ENCODE data around the gene TP53I11.

The TP53I11 gene

DNA sequence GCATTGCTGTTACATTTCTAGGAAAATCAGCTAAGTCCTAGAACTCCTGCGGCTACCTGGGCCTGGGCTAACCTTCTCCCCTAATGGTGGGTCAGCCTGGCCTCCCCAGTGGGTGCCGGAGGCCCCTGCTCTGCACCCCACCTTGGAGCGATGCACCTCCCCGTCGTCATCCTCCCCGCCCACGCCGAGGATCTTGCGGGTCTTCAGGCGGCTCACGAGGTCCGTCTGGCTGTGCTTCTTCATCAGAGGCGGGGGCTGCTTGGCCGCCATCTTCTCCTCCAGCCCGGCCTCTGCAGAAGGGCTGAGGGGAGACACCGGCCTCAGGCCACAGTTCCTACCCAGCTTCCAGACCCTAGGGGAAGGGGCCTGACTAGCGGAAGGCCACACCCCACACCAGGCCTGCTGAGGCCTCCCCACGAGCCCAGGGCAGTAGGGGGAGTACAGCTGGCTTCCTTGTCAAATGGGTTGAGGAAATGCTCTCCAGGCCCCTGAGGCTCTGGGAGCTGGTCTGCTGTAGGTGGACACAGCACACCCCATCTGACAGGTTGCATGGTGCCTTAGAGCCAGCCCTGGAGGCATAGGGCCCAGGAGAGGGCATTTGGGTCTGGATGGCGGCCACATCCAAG lies 12.5 kb downstream of the TP53I11 start:
- TF ChIP-seq, protein P1, sequence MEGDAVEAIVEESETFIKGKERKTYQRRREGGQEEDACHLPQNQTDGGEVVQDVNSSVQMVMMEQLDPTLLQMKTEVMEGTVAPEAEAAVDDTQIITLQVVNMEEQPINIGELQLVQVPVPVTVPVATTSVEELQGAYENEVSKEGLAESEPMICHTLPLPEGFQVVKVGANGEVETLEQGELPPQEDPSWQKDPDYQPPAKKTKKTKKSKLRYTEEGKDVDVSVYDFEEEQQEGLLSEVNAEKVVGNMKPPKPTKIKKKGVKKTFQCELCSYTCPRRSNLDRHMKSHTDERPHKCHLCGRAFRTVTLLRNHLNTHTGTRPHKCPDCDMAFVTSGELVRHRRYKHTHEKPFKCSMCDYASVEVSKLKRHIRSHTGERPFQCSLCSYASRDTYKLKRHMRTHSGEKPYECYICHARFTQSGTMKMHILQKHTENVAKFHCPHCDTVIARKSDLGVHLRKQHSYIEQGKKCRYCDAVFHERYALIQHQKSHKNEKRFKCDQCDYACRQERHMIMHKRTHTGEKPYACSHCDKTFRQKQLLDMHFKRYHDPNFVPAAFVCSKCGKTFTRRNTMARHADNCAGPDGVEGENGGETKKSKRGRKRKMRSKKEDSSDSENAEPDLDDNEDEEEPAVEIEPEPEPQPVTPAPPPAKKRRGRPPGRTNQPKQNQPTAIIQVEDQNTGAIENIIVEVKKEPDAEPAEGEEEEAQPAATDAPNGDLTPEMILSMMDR (conservative IDR thresholded peaks at IDR 0.05) = no peak
- H3K27ac ChIP-seq = peak overlapping the region; percentile 21; the same call in 1 of the 2 replicates

DNA sequence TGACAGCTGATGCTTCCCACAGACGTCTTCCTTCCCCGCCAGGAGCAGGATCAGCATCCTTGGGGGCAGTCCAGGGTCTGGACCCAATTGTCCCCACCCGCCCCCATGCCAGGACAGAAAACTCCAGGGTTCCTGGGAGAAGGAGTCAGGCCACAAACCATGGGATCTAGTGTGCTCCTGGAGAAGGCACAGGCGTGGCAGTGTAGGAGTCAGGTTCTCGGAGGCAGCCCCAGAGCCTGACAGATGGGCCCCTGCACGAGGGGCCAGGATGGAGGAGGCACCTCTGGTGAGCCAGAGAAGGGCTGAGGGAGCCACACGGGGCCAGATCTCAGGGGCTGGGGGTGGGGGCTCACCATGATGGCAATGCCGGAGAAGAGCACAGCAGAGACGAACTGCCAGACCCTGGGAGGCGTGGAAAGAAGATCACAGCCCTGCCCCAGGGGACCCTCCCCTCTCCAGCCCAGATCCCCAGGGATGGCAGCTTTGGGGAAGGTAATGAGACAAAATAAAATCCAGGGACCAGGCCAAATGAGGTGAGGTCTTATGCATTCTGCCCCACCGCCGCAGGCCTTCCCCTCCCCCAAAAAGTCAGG lies 13.6 kb downstream of the TP53I11 start:
- H3K27ac ChIP-seq = no peak overlapping the region
- TF ChIP-seq, protein P1 (conservative IDR thresholded peaks at IDR 0.05) = no peak

DNA sequence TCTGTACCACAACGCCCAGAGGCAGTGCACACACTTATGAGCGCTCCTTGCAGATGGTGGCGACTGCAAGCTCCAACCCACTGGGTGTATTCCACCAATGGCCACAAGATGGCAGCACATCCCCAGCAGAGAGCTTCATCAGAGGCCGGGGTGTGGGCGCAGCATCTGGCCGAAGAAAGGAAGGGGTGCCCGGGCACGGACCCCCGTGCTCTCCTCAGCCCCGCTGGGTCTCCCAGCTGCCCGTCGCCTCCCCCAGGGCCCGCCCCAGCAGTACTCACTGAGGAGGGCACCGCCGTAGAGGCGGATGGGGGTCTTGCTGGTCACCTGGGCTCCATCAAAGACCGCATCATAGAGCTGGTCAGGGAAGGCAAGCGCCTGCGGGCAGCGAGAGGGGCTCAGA lies 14.2 kb downstream of the TP53I11 start:
- H3K27ac ChIP-seq = no peak overlapping the region
- TF ChIP-seq, protein P1 (conservative IDR thresholded peaks at IDR 0.05) = peak; percentile 92

DNA sequence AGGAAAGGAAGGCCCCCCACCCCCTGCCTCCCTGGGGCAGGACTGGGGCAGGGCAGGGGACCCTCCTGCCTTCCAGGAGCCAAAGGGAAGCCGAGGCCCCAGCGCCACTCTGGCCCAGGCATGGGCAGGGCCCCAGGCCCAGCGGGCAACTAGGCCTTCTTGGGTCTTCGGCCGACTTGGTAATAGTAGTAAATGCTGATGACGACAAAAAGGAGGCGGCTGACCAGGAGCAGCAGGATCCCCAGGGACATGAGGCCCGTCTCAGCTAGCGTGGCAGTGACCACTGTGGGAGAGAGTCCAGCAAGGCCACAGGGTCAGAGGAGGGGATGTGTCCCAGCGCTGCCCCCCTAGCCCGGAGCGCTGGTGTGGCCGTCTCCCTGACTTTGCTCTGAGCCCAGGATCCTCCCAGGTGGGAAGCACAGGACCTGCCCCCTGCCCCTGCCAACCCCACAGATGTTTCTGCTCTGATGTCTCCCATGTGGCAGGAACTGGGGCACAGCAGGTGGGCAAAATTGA lies 15.9 kb downstream of the TP53I11 start:
- no peak overlapping the region for H3K27ac ChIP-seq
- TF ChIP-seq, protein P1 (conservative IDR thresholded peaks at IDR 0.05) = no peak

DNA sequence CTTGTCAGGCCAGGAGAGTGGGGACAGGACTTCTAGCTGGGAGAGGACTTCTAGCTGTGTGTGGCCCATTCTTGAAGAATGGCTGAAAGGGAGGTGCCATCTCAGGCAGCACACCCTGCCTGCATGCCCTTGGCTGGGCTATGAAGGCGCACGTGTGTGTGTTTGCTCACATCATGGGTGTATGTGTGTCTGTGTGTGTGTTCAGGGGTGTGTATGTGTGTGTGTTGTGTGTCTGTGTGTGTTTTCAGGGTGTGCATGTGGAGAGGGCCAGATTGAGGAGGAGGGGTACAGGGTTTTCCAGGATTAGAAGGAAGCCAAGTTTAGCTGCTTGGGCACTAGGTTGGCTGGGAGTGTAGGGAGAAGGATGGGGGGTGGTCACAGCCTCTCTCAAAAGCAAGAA lies 16.6 kb downstream of the TP53I11 start:
- H3K27ac ChIP-seq = no peak overlapping the region
- TF ChIP-seq, protein P1 (conservative IDR thresholded peaks at IDR 0.05) = no peak

DNA sequence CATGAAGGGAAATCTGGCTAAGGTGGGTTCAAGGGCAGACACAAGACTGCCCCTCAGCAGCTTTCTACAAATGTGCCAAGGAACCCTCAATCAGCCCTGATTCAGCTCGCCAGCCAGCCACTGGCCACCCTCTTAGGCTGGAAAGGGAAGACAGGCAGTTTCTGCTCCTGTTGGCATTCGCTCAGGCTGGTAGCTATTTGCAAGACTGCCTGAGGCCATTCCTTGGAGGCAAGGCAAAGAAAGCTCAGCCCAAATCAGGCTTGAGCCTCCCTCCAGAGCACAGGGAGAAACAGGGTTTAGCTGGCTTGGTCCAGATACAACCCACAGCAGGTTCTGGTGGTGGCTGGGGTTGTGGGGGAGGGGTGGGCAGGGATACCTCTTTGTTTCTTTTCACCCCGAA lies 19.2 kb downstream of the TP53I11 start:
- TF ChIP-seq, protein P1 (conservative IDR thresholded peaks at IDR 0.05) = no peak
- H3K27ac ChIP-seq = no peak overlapping the region

DNA sequence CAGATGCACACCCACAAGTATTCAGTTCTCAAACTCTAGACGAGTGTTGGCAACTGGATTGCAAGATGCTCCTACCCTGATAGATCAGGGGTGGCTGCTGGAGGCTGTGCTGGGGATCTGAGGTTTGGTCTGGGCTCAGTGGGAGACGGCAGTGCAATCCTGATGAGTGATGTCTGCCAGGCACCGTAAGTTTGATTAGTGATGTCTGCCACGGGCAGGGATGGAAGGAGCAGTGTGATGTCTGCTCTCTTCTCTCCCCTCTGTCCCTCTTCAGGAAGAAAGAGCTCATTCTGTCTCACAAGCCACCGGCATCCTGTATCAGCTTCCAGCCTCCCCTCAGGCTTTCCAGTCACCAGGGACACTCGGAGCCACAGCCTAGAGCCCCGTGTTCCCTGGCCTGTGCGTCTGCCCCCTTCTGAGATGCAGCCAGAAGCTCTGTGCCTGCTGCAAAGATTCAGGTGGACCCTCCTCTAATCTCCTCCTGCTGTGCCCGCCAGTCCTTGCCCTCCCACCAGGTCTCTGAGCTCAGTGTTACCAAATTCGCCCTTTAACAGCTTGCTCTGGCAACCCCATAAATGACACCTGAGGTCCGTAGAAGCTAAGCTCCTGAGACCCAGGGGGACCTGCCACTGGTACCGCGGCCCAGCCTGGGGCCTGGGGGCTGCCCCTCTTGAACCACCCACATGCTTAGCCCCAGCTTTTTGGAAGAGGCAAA lies 19.9 kb downstream of the TP53I11 start:
- H3K27ac ChIP-seq = no peak overlapping the region
- TF ChIP-seq, protein P1 (conservative IDR thresholded peaks at IDR 0.05) = no peak

Measured in VCaP (cell line).